Mesendoderm (in vitro differentiated cells): ENCODE data around the gene NTHL1.
A peak's percentile ranks its signal among the peaks of the same experiment; 100 is the strongest.
"Not testable (repeated sequence)": the region's sequence is repeated elsewhere in the genome, so short reads cannot be mapped to it uniquely, and the experiment has no call there.

Experiments used
- DNase-seq: peaks from one replicate; pipeline ENCODE4 v3.0.0; 2013
- H2AK5ac ChIP-seq: 2 replicates; pipeline ENCODE4 v1.6.1; 2013; ENCODE audit warnings: low read length, inconsistent platforms
- H2BK120ac ChIP-seq: 2 replicates; pipeline ENCODE4 v1.6.1; 2013; ENCODE audit warnings: low read depth, mild to moderate bottlenecking, low read length, moderate library complexity, mixed read lengths
- H2BK15ac ChIP-seq: replicated peaks from 2 replicates; pipeline ENCODE4 v1.6.1; 2013; ENCODE audit warnings: low read depth, mild to moderate bottlenecking, moderate library complexity
- H2BK5ac ChIP-seq: 2 replicates; pipeline ENCODE4 v1.6.1; 2013; ENCODE audit warnings: low read length, inconsistent platforms
- H3K18ac ChIP-seq: 2 replicates; pipeline ENCODE4 v1.6.1; 2013; ENCODE audit warnings: mild to moderate bottlenecking, low read length, mixed read lengths
- H3K23ac ChIP-seq: one replicate; pipeline ENCODE4 v1.6.1; 2013; ENCODE audit warnings: low read length
- H3K27ac ChIP-seq: 2 replicates; pipeline ENCODE4 v1.5.1; 2013; ENCODE audit warnings: low read depth, mild to moderate bottlenecking, inconsistent platforms, low read length, moderate library complexity
- H3K27me3 ChIP-seq: 2 replicates; pipeline ENCODE4 v1.6.1; 2013; ENCODE audit warnings: low read length, control low read depth, mild to moderate bottlenecking, inconsistent platforms; ENCODE audit not compliant: insufficient read depth, poor library complexity
- H3K36me3 ChIP-seq: 2 replicates; pipeline ENCODE4 v1.6.1; 2013; ENCODE audit warnings: low read length, inconsistent platforms; ENCODE audit not compliant: control insufficient read depth, insufficient read depth
- H3K4ac ChIP-seq: one replicate; pipeline ENCODE4 v1.6.1; 2013; ENCODE audit warnings: low read depth, mild to moderate bottlenecking, low read length, moderate library complexity
- H3K4me1 ChIP-seq: 2 replicates; pipeline ENCODE4 v1.6.1; 2013; ENCODE audit warnings: low read depth, low read length, inconsistent platforms; ENCODE audit not compliant: control insufficient read depth
- H3K4me2 ChIP-seq: 2 replicates; pipeline ENCODE4 v1.6.1; 2013; ENCODE audit warnings: low read length
- H3K4me3 ChIP-seq: 2 replicates; pipeline ENCODE4 v1.5.1; 2013; ENCODE audit warnings: mild to moderate bottlenecking, low read length
- H3K56ac ChIP-seq: one replicate; pipeline ENCODE4 v1.6.1; 2013; ENCODE audit warnings: low read length
- H3K79me1 ChIP-seq: 2 replicates; pipeline ENCODE4 v1.6.1; 2013; ENCODE audit warnings: low read length, inconsistent platforms
- H3K79me2 ChIP-seq: 2 replicates; pipeline ENCODE4 v1.6.1; 2013; ENCODE audit warnings: mild to moderate bottlenecking, low read length; ENCODE audit not compliant: control insufficient read depth, insufficient read depth
- H3K9ac ChIP-seq: 2 replicates; pipeline ENCODE4 v1.6.1; 2013; ENCODE audit warnings: low read length, inconsistent platforms
- H4K5ac ChIP-seq: one replicate; pipeline ENCODE4 v1.6.1; 2013; ENCODE audit warnings: low read length
- H4K8ac ChIP-seq: one replicate; pipeline ENCODE4 v1.6.1; 2013; ENCODE audit warnings: low read depth, mild to moderate bottlenecking, control low read depth, low read length, moderate library complexity
- WGBS: extraction: QIAGEN DNeasy Blood & Tissue Kit; methylation state at CpG from one replicate; pipeline ENCODE4 v1.1.7; 2013; ENCODE audit warnings: low lambda C conversion rate, missing lambda C conversion rate; ENCODE audit not compliant: insufficient coverage; ENCODE audit errors: extremely low coverage; 5-methylcytosine and 5-hydroxymethylcytosine counted together

Gene NTHL1

GRCh38 chr16:2036200-2036966 is 11.3 kb downstream of the NTHL1 start:
- Histone ChIP-seq H2BK15ac (no peak overlapping the region), H2AK5ac (no peak overlapping the region), H3K4me2 (no peak overlapping the region), H3K4me3 (no peak overlapping the region), H3K27ac (no peak overlapping the region), H2BK5ac (no peak overlapping the region), H3K4ac (no peak overlapping the region), H3K79me1 (no peaks in the 10 kb centered on the region), H3K9ac (no peak overlapping the region), H3K36me3 (no peaks in the 10 kb centered on the region), H4K5ac (no peak overlapping the region), H2BK120ac (no peak overlapping the region), H3K79me2 (no peaks in the 10 kb centered on the region), H3K27me3 (no peaks in the 10 kb centered on the region), H3K56ac (no peak overlapping the region), H3K4me1 (no peaks in the 10 kb centered on the region), H3K18ac (no peak overlapping the region), H3K23ac (peak overlapping the region; percentile 66), H4K8ac (no peak overlapping the region)
- WGBS = no CpG with 5 or more reads among the region's 47 CpGs
- DNase-seq = no peak

GRCh38 chr16:2035431-2036199 is 12.0 kb downstream of the NTHL1 start:
- Histone ChIP-seq H3K4ac (no peak overlapping the region), H3K36me3 (no peaks in the 10 kb centered on the region), H3K79me2 (no peaks in the 10 kb centered on the region), H3K56ac (peak overlapping the region; percentile 25), H3K4me1 (no peaks in the 10 kb centered on the region), H3K4me2 (no peak overlapping the region), H2BK120ac (no peak overlapping the region), H3K9ac (no peak overlapping the region), H2BK5ac (no peak overlapping the region), H4K8ac (no peak overlapping the region), H3K18ac (no peak overlapping the region), H2BK15ac (no peak overlapping the region), H3K27ac (no peak overlapping the region), H3K23ac (peak overlapping the region; percentile 66), H3K4me3 (no peak overlapping the region), H3K27me3 (no peaks in the 10 kb centered on the region), H3K79me1 (no peaks in the 10 kb centered on the region), H4K5ac (no peak overlapping the region), H2AK5ac (no peak overlapping the region)
- WGBS = no CpG with 5 or more reads among the region's 34 CpGs
- DNase-seq = no peak

GRCh38 chr16:2034696-2035430 is 12.8 kb downstream of the NTHL1 start:
- Histone ChIP-seq H2BK5ac (no peak overlapping the region), H2AK5ac (no peak overlapping the region), H3K27ac (no peak overlapping the region), H3K79me2 (no peaks in the 10 kb centered on the region), H3K9ac (no peak overlapping the region), H3K4me2 (no peak overlapping the region), H3K18ac (no peak overlapping the region), H3K79me1 (no peaks in the 10 kb centered on the region), H3K4me1 (no peaks in the 10 kb centered on the region), H3K4me3 (no peak overlapping the region), H4K5ac (no peak overlapping the region), H3K23ac (no peak overlapping the region), H3K27me3 (no peaks in the 10 kb centered on the region), H2BK15ac (no peak overlapping the region), H2BK120ac (no peak overlapping the region), H3K56ac (peak overlapping the region; percentile 25), H4K8ac (no peak overlapping the region), H3K36me3 (no peaks in the 10 kb centered on the region), H3K4ac (no peak overlapping the region)
- no CpG with 5 or more reads among the region's 17 CpGs for WGBS
- DNase-seq = no peak

- not testable (repeated sequence) for H3K4me3 ChIP-seq, H3K27me3 ChIP-seq, H3K56ac ChIP-seq, H3K9ac ChIP-seq, H3K79me2 ChIP-seq, H2BK15ac ChIP-seq, H3K4ac ChIP-seq, H3K4me1 ChIP-seq, H3K79me1 ChIP-seq, H3K27ac ChIP-seq, H3K36me3 ChIP-seq, H2BK5ac ChIP-seq, H3K23ac ChIP-seq, DNase-seq, H4K8ac ChIP-seq, H4K5ac ChIP-seq, H3K4me2 ChIP-seq, H3K18ac ChIP-seq, H2BK120ac ChIP-seq, H2AK5ac ChIP-seq
- WGBS = no CpG with 5 or more reads among the region's 32 CpGs
Measured at GRCh38 chr16:2033909-2034695, 13.5 kb downstream of the NTHL1 start.

GRCh38 chr16:2033057-2033908 is 14.4 kb downstream of the NTHL1 start:
- Histone ChIP-seq H3K23ac (no peak overlapping the region), H3K9ac (no peak overlapping the region), H2BK120ac (no peak overlapping the region), H3K18ac (no peak overlapping the region), H3K27ac (no peak overlapping the region), H4K5ac (no peak overlapping the region), H3K56ac (no peak overlapping the region), H3K27me3 (no peaks in the 10 kb centered on the region), H3K4me1 (no peaks in the 10 kb centered on the region), H3K4me3 (no peak overlapping the region), H2BK5ac (no peak overlapping the region), H3K79me1 (no peaks in the 10 kb centered on the region), H2BK15ac (no peak overlapping the region), H2AK5ac (no peak overlapping the region), H3K4ac (no peak overlapping the region), H4K8ac (no peak overlapping the region), H3K79me2 (no peaks in the 10 kb centered on the region), H3K4me2 (no peak overlapping the region), H3K36me3 (no peaks in the 10 kb centered on the region)
- peak; percentile 45 for DNase-seq
- WGBS = no CpG with 5 or more reads among the region's 37 CpGs
